Ecto neural progenitor cell (in vitro differentiated cells): ENCODE data around the gene CD247.

Experiments
- DNase-seq: peaks from one replicate; pipeline ENCODE4 v3.0.0-alpha.2; 2018; ENCODE audit warnings: low spot score

The CD247 gene

DNA sequence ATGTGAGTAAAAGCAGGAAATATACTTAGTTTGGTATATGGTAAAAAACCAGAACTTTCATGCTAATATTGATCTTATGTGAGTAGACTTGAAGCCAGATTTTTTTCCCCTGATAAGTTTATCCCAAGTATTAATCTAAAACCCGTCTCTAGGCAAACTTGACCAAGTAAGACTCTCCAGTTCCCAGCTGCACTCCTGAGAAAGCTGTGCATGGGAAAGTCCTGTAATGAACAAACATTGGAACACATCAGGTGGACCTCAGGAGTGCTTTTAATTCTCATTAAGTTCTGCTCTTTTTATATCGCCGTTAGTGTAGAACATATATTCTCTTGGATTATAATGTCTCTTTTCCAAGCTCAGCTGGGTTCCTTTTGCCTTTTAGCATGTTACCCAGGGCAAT lies 105.0 kb downstream of the CD247 start:
- no peak for DNase-seq

DNA sequence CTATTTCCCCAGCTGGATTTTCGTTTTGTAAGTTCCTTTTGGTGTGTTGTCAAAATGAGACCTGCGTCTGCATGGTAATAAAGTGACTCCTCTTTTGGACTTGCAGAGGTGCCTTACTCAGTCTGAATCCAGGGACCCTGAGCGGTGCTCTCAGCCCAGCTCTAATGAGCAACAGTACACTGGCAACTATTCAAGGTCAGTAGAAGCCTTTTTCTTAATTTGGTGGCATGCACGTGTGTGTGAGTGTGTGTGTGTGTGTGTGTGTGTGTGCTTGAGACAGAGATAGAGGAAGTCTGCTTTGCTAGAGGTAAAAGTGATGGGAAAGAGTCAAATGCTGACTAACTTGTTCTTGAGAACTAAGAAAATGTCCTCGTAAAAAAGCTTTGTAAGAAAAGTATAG lies 105.4 kb downstream of the CD247 start:
- no peak for DNase-seq

DNA sequence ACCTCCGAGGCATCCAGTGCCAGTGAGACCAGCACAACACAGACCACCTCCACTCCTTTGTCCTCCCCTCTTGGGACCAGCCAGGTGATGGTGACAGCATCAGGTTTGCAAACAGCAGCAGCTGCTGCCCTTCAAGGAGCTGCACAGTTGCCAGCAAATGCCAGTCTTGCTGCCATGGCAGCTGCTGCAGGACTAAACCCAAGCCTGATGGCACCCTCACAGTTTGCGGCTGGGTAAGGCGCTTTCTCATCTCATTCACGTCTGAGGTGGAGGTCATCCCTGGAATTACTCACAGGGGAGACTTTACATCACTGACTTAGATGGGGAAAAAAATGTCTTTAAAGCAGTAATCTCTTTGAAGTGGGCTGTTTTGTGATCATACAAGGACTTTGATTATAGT lies 106.3 kb downstream of the CD247 start:
- no peak for DNase-seq

DNA sequence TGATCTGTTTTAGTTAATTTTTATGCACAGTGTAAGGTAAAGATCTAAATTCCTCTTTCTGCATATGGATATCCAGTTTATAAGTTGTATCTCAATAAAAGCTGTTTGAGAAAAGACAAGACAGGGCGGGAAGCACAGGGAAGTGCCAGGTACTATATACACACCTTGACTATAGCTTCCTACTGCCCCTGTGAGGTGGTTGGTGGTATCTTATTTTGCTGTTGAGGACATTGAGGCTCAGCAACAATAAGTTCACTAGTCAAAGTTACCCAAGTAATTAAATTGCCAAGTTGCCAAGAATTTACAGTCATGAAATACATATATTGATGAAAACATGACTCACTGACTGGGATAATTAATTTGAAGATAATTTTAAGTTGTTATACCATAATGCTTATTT lies 109.1 kb downstream of the CD247 start:
- no peak for DNase-seq

DNA sequence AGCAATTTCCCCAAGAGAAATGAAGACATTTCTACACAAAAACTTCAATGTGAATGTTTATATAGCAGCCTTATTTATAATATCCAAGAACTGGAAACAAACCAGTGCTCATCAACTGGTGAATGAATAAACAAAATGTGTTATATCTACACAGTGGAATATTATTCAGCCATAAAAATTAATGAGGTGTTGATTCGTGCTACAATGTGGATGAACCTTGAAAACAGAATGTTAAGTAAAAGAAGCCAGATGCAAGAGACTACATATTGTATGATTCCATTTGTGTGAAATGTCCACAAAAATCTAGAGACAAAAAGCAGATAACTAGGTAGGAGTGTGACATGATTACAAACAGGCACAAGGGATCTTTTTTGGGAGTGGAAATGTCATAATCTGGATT lies 110.0 kb downstream of the CD247 start:
- no peak for DNase-seq

DNA sequence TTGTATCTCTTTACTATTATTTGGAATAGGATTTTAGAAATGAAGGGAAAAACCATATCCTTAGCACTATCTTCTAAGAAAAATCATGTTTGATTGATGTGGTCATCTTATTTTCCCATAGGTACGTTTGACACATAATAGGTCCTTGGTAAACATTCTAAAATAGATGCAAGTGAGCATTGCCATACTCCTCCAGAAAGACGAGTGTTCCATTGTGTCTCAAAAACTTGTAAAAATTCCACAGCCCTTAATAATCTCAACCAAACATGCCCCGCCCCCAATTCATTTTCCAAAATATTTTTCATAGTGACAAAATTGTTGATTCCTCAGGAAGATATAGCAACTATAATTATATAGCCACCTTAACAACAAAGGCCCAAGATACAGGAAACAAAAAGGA lies 113.4 kb downstream of the CD247 start:
- no peak for DNase-seq

DNA sequence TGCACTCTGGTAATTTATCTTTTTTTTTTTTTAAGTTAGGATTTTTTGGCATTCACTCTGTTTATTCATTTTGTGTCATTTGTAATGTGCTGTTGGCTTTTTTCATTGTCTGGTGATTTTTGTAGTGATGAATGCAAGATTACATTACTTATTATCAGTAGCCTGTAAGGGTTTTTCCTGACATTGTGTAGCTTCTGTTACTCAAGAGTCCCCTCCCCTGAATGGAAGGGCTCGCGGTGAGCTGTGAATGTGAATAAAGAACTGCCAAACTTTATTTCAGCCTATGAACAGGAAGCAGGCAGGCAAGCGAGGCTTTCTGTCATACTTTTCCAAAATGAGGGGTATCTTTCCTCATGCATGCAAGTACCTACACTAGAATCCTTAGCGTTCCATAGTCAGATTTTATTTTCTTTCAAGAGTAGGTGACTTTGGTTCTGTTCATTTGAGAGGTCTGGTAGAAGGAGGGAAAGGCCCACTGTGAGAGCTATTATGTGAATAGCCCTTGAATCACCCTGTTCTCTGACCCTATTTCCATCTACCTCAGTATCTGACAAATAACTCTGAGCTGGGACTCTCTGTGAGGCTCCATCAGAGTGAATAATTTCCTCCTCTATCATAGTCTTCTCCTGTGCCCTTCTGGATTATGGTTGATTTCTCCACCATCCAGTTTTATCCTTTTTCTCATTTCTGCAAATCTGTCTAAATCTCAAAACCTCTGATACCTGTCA lies 114.0 kb downstream of the CD247 start:
- DNase-seq: no peak

DNA sequence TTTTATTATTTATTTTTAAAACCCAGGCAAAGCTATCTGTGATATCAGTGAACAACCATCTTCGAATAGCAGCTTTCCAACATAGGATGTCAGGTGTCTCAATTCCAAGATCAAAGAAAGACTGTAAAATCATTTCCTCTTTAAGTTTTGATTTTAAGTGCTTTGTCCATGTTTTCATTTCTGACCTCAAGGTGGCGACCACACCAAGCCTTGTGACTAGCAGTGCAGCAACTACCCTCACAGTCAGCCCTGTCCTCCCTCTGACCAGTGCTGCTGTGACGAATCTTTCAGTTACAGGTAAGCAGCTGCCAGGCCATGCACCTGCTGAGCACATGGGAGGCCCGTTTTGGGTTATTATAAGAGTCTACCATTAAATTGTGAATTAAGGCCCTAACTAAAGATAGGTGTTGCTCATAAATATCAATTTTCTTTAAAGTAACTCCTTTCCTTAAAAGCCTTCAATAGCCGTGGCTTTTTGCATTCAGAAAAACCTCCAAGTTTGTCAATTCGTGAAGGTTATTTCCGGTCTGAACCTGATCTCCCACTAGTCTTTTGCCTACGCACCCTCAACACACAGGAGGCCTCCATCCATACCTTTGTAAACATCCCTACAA lies 117.0 kb downstream of the CD247 start:
- peak; percentile 58 for DNase-seq

DNA sequence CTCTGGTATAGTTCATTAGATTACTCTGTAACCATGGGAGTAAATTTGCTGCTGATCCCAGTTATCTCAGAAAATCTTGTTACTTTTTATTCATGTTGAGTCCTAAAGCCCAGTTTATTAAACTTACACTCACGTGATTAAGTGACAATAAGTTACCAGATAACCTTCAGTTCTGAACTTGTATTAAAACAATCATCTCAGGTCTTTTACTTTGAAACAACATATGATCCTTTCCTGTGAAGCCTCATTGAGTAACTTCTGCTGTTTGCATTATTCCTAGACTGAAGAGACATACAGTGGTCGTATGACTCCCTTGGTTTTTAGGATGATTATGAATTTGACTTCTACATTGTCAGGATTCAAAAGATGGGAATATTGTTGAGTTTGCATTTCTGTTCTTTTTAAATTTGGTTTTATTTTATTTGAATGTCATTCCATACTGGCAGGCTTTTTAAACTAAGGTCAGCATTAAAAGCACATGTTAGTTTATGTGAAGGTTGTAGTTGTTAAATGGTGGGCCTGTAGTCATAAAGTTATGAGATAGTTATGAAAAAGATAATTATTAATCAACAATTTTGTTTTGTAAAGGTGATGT lies 117.9 kb downstream of the CD247 start:
- DNase-seq: no peak

DNA sequence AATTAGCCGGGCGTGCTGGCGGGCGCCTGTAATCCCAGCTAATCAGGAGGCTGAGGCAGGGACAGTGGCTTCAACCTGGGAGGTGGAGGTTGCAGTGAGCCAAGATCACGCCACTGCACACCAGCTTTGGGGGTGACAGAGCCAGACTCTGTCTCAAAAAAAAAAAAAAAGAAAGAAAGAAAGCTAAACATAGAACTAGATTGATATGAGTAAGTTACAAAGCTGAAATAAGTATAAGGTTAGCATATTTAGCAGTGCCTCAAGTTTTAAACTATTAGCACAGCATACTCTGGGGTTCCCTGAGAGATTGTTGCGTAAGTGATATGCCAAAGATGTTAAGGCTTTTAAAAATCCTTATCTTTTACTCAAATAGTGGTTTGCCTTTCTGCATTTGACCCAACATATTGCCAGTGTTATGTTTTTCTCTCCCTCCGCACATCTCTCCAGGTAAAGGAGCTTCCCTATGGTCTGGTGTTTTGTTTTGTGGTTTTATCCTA lies 126.1 kb downstream of the CD247 start:
- no peak for DNase-seq

DNA sequence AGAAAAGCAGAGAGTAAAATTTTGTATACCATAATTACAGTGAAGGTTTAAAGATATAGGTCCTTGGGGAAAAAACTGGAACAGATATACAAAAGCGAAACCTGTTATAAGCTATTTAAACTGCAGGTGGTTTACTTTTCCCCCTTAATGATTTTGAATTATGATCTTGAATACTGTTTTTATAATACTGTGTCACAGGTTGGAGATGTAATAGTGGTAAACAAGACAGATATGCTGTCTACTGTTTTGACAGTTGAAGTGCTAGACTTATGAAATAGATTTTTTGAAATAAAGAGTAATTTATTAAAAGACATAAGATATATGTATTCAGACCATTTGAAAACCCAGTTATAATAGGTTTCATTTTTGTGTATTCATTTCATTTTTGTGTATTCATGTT lies 129.4 kb downstream of the CD247 start:
- no peak for DNase-seq

DNA sequence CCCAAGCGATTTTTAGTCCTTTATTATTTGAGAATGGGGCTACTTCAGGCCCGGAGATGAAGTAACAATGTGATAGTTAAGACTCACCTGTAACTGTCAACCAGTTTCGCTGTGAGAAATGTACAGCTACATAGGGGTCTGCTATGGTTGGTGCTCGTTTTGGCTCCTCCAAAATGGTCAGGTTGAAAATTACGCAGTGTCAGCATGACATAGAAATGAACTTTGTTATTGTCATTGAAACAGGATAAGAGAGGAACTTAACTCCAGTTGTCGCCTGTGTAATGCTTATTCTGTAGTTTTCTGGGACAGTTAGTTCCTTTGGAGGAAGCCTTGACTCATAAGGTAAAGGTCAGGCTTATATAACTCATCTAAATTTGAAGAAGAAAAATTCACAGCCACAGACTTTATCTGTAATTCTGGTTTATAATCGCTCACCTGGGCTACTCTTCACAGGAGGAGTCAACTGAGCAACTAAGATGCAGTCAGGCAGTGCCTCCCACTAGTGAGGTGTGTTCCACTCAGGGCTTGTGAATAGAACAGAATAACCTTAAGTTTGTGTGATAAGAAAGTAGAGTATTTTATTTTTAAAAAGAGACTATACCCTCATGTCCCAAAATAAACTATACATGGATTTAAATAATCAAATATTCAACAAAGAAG lies 130.9 kb downstream of the CD247 start:
- DNase-seq: no peak
